Epithelial cell of prostate (primary cell): ENCODE data around the gene DMAC2.
"Not testable (repeated sequence)": the region's sequence is repeated elsewhere in the genome, so short reads cannot be mapped to it uniquely, and the experiment has no call there.

Experiments
- DNase-seq: peaks from one replicate; pipeline ENCODE4 v3.0.0-alpha.2; 2011; ENCODE audit warnings: low read depth, low spot score
- H3K27ac ChIP-seq: fragments of 450-650 bp; 2 replicates; pipeline ENCODE4 v1.5.1; 2017; ENCODE audit warnings: mild to moderate bottlenecking

DMAC2 gene

DNA sequence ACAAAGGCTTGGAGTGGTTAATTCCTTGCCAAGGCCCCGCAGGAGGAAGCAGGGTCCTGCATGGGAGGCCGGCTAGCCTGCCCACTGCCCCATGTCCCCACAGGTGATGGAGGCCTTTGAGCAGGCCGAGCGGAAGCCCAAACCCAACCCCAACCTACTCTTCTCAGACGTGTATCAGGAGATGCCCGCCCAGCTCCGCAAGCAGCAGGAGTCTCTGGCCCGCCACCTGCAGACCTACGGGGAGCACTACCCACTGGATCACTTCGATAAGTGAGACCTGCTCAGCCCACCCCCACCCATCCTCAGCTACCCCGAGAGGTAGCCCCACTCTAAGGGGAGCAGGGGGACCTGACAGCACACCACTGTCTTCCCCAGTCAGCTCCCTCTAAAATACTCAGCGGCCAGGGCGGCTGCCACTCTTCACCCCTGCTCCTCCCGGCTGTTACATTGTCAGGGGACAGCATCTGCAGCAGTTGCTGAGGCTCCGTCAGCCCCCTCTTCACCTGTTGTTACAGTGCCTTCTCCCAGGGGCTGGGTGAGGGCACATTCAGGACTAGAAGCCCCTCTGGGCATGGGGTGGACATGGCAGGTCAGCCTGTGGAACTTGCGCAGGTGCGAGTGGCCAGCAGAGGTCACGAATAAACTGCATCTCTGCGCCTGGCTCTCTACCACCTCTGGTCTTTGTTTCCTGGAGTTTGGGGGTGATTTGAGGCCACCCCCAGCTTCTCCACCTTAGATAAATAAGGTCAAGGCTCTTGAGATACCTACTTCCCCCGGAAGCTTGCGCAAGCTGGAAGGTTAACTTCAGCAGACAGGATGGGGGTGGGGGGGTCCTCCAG lies 15.2 kb downstream of the DMAC2 start:
- no peak for DNase-seq
- H3K27ac ChIP-seq: no peak overlapping the region

DNA sequence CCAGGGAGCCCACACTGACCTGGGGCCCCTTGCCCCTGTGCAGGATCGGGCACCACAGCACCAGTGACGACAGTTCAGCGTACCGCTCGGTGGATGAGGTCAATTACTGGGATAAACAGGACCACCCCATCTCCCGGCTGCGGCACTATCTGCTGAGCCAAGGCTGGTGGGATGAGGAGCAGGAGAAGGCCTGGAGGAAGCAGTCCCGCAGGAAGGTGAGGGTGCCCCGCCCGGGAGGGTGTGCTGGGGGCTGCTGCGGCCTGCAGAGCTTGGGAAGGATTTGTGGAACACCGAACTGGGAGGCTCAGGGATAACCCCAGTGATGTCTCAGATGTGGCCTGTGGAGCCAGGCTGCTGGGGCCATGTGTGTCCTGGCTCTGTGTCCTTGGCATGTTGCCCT lies 16.8 kb downstream of the DMAC2 start:
- H3K27ac ChIP-seq: no peak overlapping the region
- DNase-seq: no peak

DNA sequence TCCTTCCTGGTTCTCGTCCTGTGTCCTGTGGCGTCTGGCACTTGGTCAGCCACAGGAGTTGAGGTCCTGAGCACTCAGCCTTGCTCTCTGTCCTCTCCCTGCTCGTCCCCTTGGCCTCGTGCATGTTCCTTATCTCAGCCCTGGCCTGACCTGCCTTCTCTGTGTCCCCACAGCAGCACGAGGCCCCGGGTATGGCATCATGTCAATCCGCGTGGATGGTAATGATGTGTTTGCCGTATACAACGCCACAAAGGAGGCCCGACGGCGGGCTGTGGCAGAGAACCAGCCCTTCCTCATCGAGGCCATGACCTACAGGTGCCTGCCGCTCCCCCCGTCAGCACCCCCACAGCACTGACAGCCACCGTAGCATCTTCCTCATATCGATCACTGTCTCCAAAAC lies 17.3 kb downstream of the DMAC2 start:
- no peak overlapping the region for H3K27ac ChIP-seq
- DNase-seq: no peak

DNA sequence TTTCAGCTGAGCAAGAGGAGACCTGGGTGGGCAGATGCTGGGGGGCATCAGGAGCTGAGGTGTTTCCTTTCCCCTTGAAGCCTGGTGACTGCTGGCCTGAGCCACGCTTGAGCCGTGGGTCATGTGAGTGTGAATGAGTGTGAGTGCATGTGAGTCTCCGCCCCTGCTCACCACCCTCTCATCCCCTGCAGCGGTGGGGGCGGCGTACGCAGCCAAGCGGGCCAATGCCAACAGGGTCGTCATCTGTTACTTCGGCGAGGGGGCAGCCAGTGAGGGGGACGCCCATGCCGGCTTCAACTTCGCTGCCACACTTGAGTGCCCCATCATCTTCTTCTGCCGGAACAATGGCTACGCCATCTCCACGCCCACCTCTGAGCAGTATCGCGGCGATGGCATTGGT lies 17.7 kb downstream of the DMAC2 start:
- H3K27ac ChIP-seq: no peak overlapping the region
- no peak for DNase-seq

DNA sequence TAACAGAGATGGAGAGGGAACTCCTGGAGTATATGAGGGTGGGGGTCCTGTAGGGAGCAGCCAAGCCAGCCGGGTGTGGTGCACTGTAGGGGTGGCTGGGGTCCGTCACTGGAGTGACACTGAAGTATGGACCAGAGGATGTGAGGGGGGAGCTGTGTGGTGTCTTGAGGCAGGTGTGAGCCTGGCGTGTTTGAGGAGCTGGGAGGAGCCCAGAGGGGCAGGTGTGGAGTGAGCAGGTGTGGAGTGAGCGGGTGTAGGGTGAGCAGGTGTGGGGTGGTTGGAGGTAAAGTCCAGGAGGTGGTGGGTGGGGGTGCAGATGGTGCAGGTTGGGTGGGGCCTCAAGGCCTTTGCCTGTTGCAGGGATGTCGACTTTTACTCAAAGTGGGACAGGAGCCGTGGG lies 18.4 kb downstream of the DMAC2 start:
- H3K27ac ChIP-seq: no peak overlapping the region
- no peak for DNase-seq

DNA sequence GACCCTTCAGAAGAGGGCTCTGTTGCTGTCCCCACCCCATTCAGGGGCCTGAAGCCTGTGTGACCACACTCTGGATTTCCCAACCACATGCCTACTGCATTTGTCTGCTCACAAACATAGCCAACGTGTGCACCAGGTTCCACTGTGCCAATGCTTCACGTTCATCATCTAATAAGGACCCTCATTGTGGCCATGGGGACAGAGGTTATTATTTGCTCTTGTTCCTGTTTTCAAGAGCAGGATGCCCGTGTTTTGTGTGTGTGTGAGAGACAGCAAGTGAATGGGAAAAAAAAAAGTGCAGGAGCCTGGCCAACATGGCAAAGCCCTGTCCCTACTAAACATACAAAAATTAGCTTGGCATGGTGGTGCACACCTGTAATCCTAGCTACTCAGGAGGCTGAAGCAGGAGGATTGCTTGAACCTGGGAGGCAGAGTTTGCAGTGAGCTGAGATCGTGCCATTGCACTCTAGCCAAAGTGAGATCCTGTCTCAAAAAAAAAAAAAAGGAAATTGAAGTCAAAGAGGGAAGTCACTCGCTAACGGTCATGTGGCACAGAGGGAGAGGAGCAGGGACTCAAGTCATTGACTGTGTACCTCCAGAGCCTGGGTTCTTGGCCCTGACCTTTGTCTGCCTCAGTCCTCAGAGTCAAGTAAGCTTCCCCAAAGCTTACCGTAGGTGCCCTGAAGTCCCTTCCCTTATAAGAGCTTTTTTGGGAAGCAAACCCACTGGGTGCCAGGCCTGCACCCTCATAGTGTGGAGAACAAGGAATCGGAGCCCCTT lies 19.4 kb downstream of the DMAC2 start:
- no peak overlapping the region for H3K27ac ChIP-seq
- no peak for DNase-seq

DNA sequence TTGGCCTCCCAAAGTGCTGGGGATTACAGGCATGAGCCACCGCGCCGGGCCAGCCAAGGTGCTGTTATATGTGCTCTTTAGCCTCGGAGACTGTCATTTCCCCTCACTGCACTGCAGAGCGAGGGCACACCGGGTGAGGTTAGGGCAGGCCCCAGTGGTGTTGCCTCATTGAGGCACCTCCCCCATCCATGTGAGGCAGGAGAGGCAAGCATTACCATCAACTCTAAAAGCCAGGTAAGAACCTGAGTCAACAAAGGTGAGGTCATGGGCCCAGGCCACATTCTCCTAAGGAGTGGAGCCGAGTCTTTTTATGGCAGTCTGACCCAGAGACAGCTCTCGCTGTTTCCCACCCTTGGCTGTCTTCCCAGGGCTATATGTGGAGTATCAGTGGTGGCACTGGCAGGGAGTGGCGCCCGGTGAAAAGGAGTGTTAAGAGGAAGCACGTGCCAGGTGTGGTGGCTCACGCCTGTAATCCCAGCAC lies 23.5 kb downstream of the DMAC2 start:
- no peak overlapping the region for H3K27ac ChIP-seq
- no peak for DNase-seq

DNA sequence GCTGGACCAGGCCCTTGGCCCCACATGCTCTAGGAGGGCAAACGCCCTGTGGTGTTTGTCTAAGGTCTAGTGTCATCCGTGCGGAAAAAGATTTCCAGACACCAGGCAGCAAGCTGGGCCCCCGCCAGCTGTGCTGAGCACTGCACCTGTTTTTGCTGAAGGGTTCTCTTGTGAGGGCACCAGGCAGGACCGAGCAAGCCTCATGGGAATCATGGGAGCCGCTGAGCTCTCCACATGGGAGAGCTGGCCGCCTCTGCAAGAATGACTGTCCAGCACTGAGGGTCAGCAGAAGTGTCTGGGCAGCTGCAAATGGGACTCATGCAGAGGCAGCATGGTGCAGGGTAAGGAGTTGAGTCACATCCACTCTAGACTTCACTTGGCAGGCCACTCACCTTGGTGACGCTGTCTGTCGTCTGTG lies 24.5 kb downstream of the DMAC2 start:
- H3K27ac ChIP-seq: no peak overlapping the region
- no peak for DNase-seq

DNA sequence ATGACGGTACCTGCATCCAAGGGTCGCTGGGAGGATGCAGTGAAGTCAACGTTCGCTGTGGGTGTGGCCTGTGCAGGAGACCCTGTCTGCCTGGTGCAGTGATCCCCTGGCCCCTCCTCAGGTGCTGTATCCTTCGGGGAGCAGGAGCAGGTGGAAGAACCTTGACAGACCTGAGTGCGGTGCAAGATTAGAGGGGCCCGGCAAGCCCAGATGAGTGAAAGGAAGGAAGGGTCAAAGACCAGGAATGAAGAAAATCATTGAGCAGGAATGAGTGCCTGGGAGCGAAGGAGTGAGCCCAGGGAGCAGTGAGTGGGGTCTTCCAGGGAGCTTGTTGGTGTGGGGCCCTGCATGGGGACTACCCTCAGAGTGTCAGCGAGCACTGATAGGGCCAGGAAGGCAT lies 25.3 kb downstream of the DMAC2 start:
- no peak for DNase-seq
- H3K27ac ChIP-seq: no peak overlapping the region

DNA sequence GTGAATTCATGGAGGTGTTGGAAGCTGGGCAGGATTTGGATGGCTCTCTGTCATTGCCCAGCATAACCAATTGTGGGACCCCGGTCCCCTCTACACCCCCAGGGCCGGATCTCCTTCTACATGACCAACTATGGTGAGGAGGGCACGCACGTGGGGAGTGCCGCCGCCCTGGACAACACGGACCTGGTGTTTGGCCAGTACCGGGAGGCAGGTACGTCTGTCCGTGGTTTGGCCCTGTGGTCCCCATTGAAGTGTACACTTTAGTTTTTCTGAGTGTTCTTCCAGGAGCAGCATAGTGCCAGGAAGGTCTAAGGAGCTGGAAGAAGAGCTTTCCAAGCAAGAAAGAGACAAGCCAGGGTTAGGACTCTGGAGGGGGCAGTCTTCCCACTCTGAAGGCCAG lies 25.8 kb downstream of the DMAC2 start:
- H3K27ac ChIP-seq: no peak overlapping the region
- no peak for DNase-seq

DNA sequence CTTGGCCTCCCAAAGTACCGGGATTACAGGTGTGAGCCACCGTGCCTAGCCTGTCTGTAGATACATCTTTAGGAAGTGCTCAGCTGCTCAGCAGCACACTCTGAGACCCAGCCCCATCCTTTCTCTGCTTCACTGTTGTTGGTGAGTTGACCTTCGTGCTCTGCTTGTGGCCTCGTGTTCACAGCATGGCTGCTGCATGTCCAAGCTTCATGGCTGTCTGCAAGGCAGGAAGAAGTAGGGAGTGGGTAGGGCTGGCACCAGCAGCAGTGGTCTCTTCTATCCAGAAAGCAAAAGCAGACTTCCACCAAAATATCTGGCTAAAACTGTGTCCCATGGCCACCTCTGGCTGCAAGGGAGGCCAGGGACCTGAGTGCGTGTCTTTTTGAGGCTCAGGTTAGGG lies 26.8 kb downstream of the DMAC2 start:
- H3K27ac ChIP-seq: no peak overlapping the region
- DNase-seq: no peak

DNA sequence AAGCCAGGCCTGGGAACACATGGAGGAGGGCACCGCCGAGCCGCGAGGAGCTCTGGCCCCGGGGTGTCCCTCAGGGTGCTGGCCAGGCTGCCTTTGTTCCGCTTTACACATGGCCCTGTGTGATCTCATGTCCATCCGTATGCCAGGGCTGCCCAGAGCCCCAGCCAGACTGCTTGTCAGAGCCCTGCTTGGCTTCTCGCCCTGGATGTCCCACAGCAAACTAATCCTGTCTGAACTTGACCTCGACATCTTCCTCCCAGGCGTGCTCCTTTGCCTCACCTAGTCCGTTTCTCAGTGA lies 27.8 kb downstream of the DMAC2 start:
- peak overlapping the region; percentile 38 for H3K27ac ChIP-seq

DNA sequence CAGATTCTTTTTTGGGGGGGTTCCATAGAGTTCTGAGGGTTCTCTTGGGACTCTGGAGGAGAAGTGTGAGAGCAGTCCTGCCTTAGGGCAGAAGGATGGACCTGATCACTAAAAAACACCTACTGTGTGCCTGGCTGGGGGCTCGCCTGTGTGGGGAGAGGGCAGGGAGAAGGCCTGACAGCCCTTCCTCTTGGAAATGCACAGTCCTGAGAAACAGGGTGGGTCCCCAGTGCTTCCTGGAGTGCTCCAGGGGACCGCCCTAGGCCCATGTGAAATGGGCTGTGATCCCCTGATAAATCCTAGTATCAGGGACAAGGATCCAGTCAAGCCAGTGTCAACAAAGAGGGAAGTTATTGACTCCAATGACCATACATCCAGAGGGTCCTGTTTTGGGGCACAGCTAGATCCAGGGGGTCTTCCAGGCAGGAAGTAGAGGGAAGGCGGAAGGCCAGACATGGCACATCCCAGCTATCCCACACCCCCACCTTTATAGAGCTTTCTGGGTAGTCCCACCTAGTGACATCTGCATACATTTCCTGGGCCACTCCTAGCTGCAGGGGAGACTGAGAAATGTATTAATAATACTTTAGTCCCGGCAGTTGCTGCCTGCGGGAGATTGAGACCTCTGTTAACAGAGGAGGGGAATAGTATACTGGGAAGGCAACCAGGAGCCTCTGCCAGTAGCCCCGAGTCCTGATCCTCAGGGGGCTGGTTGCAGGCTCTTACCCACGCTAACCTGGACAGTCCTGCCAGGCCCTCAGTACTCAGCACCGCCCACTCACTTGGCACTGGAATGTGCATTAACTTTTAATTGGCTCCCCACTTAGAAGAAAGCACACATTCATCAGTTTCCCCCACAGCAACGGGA lies 28.4 kb downstream of the DMAC2 start:
- no peak for DNase-seq

More for the DNA sequence above, 27.8 kb downstream of the DMAC2 start:
- DNase-seq: no peak

DNA sequence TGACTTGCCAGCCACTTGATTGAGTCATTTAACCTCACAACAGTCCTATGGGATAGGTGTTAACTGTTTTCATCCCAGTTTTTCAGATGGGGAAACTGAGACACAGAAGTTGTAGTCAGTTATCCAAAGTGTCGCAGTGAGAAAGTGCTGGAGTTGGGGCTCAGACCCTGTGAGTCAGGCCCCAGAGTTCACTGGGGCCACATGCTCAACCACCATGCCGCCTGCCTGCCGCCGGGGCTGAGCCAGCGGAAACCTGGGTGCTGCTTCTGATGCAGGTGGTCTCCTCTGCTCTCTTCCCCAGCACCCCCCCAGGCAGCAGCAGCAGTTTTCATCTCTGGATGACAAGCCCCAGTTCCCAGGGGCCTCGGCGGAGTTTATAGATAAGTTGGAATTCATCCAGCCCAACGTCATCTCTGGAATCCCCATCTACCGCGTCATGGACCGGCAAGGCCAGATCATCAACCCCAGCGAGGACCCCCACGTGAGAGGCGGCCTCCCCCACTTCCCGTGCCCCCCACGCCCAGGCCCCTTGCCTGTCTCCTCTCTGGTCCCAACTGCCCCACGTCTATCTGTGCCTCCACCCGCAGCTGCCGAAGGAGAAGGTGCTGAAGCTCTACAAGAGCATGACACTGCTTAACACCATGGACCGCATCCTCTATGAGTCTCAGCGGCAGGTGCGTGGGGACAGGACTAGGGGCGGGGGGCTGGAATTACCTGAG lies 29.2 kb downstream of the DMAC2 start:
- no peak overlapping the region for H3K27ac ChIP-seq
- DNase-seq: no peak

More for the DNA sequence above, 28.4 kb downstream of the DMAC2 start:
- peak overlapping the region; percentile 38 for H3K27ac ChIP-seq

DNA sequence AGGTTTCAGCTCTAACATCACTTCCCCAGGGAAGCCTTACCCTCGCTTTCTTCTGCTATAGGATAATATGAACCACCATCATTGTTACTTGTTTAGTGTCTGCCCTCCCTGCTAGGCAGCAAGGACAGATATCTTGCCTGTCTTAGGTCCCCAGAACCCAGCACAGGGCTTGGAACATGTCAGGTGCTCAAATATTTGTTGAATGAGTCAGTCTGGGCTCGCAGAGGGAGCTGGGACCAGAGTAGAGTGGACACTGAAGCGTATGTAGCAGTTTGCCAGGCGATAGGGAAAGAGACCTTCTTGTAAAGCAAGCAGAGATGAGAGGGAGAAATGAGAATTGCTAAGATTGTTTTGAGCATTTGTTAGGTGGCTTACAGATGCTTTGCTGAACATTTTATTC lies 30.4 kb downstream of the DMAC2 start:
- no peak for DNase-seq
- H3K27ac ChIP-seq: no peak overlapping the region

DNA sequence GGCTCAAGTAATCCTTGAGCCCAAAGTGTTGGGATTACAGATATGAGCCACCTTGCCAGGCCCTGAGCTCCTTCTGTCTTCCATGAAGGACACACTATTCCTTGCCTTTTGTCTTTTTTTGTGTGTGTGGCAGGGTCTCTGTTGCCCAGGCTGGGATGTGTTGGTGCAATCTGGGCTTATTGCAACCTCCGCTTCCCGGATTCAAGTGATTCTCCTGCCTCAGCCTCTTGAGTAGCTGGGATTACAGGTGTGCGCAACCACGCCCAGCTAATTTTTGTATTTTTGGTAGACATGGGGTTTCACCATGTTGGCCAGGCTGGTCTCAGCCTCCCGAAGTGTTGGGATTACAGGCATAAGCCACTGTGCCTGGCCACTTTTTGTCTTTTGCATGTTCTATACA lies 30.9 kb downstream of the DMAC2 start:
- not testable (repeated sequence) for DNase-seq, H3K27ac ChIP-seq

DNA sequence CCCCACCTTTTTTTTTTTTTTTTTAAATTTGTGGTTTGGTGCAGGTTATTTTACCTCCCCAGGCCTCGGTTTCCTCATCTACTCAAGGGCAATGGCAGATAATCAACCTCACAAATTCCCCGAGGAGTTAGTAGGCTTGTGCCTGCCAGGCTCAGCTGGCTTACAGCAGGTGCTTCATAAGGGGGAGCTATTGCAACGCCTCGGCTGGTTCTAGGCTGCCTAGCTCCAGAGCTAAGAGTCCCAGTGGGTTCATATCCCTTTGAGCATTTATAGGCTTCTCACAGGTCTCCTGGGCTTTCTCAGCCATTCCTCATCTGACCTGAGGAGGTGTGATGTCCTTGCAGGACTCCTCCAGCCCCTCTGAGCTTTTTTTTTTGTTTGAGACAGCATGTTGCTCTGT lies 31.5 kb downstream of the DMAC2 start:
- no peak overlapping the region for H3K27ac ChIP-seq
- DNase-seq: no peak

DNA sequence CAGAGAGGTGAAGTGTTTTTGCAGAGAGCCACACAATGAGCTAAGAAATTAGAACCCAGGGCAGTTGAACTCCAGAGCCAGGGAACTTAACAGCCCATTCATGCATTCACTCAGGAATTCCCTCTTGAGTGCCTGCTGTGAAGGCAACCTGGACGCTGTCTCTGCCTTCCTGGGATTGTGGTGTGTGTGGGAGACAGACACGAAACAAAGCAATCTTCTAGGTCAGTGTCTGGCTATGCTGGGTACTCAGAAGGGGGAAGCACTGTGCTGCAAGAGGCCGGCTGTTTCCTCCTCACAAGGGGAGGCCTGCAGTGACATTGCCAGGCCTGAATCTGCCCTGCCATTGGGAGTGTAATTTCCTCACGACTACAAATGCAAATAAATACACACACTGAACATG lies 32.4 kb downstream of the DMAC2 start:
- no peak for DNase-seq
- no peak overlapping the region for H3K27ac ChIP-seq

DNA sequence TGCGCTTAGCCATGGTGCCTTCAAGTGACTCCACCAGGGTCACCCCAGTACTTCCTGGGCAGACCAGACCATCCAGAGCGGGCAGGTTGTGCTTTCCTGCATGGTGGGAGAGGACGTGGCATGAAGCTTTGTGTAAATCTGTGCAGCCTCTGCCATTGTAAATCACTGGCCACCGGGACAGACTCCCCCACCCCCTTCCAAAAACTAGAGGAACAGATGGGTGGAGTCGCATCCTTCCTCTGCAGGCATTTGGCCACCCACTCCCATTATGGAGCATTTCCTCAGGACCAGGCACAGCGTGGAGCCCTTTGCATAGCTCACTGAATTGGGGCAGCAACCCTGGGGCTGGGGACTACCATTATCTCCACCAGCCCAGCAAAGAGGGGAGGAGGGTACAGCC lies 33.9 kb downstream of the DMAC2 start:
- no peak overlapping the region for H3K27ac ChIP-seq
- DNase-seq: no peak
